GM12878 (cell line): ENCODE data around the gene ZBTB22.

Experiments
- CEBPB ChIP-seq, 2 experiments: fragments of 150-350 bp in 1 of 2; IDR thresholded peaks; 2 replicates each; pipeline ENCODE4 v1.6.1; 2012 to 2014; ENCODE audit warnings: low read depth in 2 of 2, low read length in 2 of 2, borderline replicate concordance in 1 of 2, inconsistent platforms in 1 of 2
- CREB1 ChIP-seq: IDR thresholded peaks from 2 replicates; pipeline ENCODE4 v1.6.1; 2012; ENCODE audit warnings: low read depth, mild to moderate bottlenecking, inconsistent platforms
- GABPA ChIP-seq: IDR thresholded peaks from 2 replicates; pipeline ENCODE4 v1.6.1; 2014; ENCODE audit warnings: antibody characterized with exemption, low read depth, mild to moderate bottlenecking, inconsistent platforms
- HCFC1 ChIP-seq: fragments of 150-350 bp; IDR thresholded peaks from 2 replicates; pipeline ENCODE4 v1.6.1; 2014; ENCODE audit warnings: low read length
- POLR2A ChIP-seq: IDR thresholded peaks from 2 replicates; pipeline ENCODE4 v1.6.1; 2011; ENCODE audit warnings: low read depth, mild to moderate bottlenecking, low read length
- POLR2AphosphoS5 ChIP-seq: IDR thresholded peaks from 2 replicates; pipeline ENCODE4 v1.6.1; 2011; ENCODE audit warnings: mild to moderate bottlenecking, low read length, inconsistent platforms
- REST ChIP-seq: IDR thresholded peaks from 2 replicates; pipeline ENCODE4 v1.6.1; 2012; ENCODE audit warnings: mild to moderate bottlenecking, low read depth, low read length
- SRF ChIP-seq, 2 experiments: IDR thresholded peaks; 2 replicates each; pipeline ENCODE4 v1.6.1; 2011; ENCODE audit warnings: low read depth in 2 of 2, low read length in 2 of 2, mild to moderate bottlenecking in 1 of 2, moderate library complexity in 1 of 2
- ZZZ3 ChIP-seq: IDR thresholded peaks from 2 replicates; pipeline ENCODE4 v1.6.1; 2011; ENCODE audit warnings: low read depth; ENCODE audit not compliant: control insufficient read depth, insufficient read length
- TF ChIP-seq, protein P1 (sequence below): IDR thresholded peaks from 2 replicates; pipeline ENCODE4 v1.6.1; 2011; ENCODE audit warnings: low read depth, low read length, improper control_type of control experiment, borderline replicate concordance
- TF ChIP-seq, protein P2 (sequence below), 3 experiments: IDR thresholded peaks in 2 of 3; conservative IDR thresholded peaks in 1 of 3; 2 replicates each; pipeline ENCODE4 v1.5.1; 2011; ENCODE audit warnings: low read depth in 3 of 3, low read length in 3 of 3, mild to moderate bottlenecking in 3 of 3, control low read depth in 2 of 3, moderate library complexity in 2 of 3, inconsistent platforms in 1 of 3, mixed read lengths in 1 of 3; ENCODE audit not compliant: control insufficient read depth in 2 of 3, insufficient read depth in 1 of 3; ENCODE audit errors: extremely low read depth in 1 of 3

DNA sequence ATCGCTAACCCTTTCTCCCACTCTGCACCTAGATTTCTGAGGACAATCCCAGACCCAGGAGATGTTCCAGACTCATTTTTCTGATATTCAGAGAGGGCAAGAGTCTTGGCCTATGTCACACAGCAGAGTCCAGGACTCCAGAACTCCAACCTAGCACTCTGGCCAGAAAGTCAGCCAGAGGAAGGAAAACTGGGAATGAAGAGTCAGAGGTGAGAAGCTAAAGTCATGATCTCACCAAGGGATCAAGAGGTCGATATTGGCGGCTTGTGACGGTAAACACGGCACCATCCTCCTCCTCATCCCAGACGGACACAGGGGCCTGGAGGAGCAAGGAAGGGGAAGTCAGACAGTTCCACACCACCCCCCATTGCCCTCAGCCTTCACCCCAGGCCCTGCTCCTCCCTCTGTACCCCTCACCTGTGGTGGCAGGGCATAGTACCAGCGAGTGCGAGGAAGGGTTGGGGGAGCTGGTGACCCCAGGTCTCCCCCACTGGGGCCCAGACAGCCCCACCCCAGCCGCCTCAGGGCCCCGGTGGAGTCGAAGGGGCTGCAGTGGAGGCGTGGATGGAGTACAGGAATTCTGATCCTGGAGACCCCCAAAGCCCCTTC, 20.6 kb downstream of the ZBTB22 start:
- TF ChIP-seq HCFC1 (no peak), CREB1 (no peak), REST (no peak), POLR2AphosphoS5 (no peak), CEBPB (IDR thresholded peaks at IDR 0.05; ENCODE audit: borderline replicate concordance in 1 of 2, low read depth in 2 of 2, low read length in 2 of 2) (no peak), GABPA (no peak), POLR2A (no peak), SRF (IDR thresholded peaks at IDR 0.05; ENCODE audit: low read depth in 2 of 2, low read length in 2 of 2) (no peak), ZZZ3 (no peak)
- TF ChIP-seq, protein P1, sequence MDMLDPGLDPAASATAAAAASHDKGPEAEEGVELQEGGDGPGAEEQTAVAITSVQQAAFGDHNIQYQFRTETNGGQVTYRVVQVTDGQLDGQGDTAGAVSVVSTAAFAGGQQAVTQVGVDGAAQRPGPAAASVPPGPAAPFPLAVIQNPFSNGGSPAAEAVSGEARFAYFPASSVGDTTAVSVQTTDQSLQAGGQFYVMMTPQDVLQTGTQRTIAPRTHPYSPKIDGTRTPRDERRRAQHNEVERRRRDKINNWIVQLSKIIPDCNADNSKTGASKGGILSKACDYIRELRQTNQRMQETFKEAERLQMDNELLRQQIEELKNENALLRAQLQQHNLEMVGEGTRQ = no peak
- TF ChIP-seq, protein P2, sequence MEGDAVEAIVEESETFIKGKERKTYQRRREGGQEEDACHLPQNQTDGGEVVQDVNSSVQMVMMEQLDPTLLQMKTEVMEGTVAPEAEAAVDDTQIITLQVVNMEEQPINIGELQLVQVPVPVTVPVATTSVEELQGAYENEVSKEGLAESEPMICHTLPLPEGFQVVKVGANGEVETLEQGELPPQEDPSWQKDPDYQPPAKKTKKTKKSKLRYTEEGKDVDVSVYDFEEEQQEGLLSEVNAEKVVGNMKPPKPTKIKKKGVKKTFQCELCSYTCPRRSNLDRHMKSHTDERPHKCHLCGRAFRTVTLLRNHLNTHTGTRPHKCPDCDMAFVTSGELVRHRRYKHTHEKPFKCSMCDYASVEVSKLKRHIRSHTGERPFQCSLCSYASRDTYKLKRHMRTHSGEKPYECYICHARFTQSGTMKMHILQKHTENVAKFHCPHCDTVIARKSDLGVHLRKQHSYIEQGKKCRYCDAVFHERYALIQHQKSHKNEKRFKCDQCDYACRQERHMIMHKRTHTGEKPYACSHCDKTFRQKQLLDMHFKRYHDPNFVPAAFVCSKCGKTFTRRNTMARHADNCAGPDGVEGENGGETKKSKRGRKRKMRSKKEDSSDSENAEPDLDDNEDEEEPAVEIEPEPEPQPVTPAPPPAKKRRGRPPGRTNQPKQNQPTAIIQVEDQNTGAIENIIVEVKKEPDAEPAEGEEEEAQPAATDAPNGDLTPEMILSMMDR (IDR thresholded peaks at IDR 0.05 in 2 of 3, conservative IDR thresholded peaks at IDR 0.05 in 1 of 3; ENCODE audit: control insufficient read depth in 2 of 3, extremely low read depth in 1 of 3, insufficient read depth in 1 of 3, low read depth in 3 of 3, low read length in 3 of 3) = no peak
